PC-9 (cell line): ENCODE measurements around the gene LRRC53. TPM values are rescaled to one million over a fixed set of nuclear protein-coding genes. Genes with fewer than 3 reads are reported as not detected.

Experiments
- BruUV-seq: library from RNA; stranded (reverse); fragments of 400-500 nt; replicated peaks from 2 replicates; lab custom pipeline; 2021; lab: Mats Ljungman, UMichigan
- CTCF ChIA-PET: fragments of 300-600 bp; sonication (Branson Sonifier 250); formaldehyde crosslinking; loops from one replicate; lab custom pipeline; 2022; ENCODE audit warnings: antibody characterized with exemption; lab: Charles Lee
- POLR2A ChIA-PET: fragments of 300-600 bp; sonication (Branson Sonifier 250); formaldehyde crosslinking; loops from one replicate; lab custom pipeline; 2022; ENCODE audit warnings: antibody characterized with exemption; ENCODE audit not compliant: unreplicated experiment; lab: Charles Lee
- DNase-seq, 2 experiments: peaks; one replicate each; pipeline versions ENCODE4 v3.0.0 to v3.0.0-alpha.2; 2015 to 2022; ENCODE audit warnings: mixed read lengths in 1 of 2
- H2AFZ ChIP-seq: fragments of 200-600 bp; sonication (generic); 2 replicates; pipeline ENCODE4 v1.8.1; 2017; ENCODE audit warnings: antibody characterized with exemption
- H3F3A ChIP-seq: fragments of 200-600 bp; sonication (generic); 2 replicates; pipeline ENCODE4 v1.8.1; 2017; ENCODE audit warnings: antibody characterized with exemption, mild to moderate bottlenecking, low read depth; ENCODE audit not compliant: insufficient read depth
- H3K27ac ChIP-seq: fragments of 200-600 bp; sonication (generic); 2 replicates; pipeline ENCODE4 v1.6.1; 2016; ENCODE audit warnings: mixed run types
- H3K27me3 ChIP-seq: fragments of 200-600 bp; sonication (generic); 2 replicates; pipeline ENCODE4 v1.6.1; 2016; ENCODE audit warnings: low read depth, mixed run types; ENCODE audit not compliant: insufficient read depth
- H3K36me3 ChIP-seq: fragments of 200-600 bp; sonication (generic); 2 replicates; pipeline ENCODE4 v1.6.1; 2016; ENCODE audit warnings: low read depth, mixed run types
- H3K4me1 ChIP-seq: fragments of 200-600 bp; sonication (generic); replicated peaks from 2 replicates; pipeline ENCODE4 v1.6.1; 2016; ENCODE audit warnings: mixed run types; ENCODE audit not compliant: insufficient read depth
- H3K4me2 ChIP-seq: fragments of 200-600 bp; sonication (generic); 2 replicates; pipeline ENCODE4 v1.6.1; 2017; ENCODE audit warnings: mixed run types
- H3K4me3 ChIP-seq: fragments of 200-600 bp; sonication (generic); 2 replicates; pipeline ENCODE4 v1.6.1; 2016; ENCODE audit warnings: mixed run types
- H3K79me2 ChIP-seq: fragments of 200-600 bp; sonication (generic); 2 replicates; pipeline ENCODE4 v1.6.1; 2017; ENCODE audit warnings: low read depth, mixed run types
- H3K9me2 ChIP-seq: fragments of 200-600 bp; sonication (generic); 2 replicates; pipeline ENCODE4 v1.8.1; 2017; ENCODE audit warnings: mild to moderate bottlenecking; ENCODE audit not compliant: insufficient read depth
- H3K9me3 ChIP-seq: fragments of 200-600 bp; sonication (generic); 2 replicates; pipeline ENCODE4 v1.8.1; 2016; ENCODE audit warnings: low read depth; ENCODE audit not compliant: insufficient read depth
- H4K20me1 ChIP-seq: fragments of 200-600 bp; sonication (generic); 2 replicates; pipeline ENCODE4 v1.8.1; 2017; ENCODE audit not compliant: insufficient read depth
- EZH2 ChIP-seq: fragments of 200-600 bp; sonication (generic); IDR thresholded peaks from 2 replicates; pipeline ENCODE4 v1.8.0; 2017; ENCODE audit warnings: antibody characterized with exemption, low read depth
- intact Hi-C: fragments of 100-400 bp; cut with micrococcal nuclease; formaldehyde crosslinking; loops from one replicate; pipeline ENCODE4 v1.10.0; 2022; ENCODE audit not compliant: unreplicated experiment
- total RNA-seq: library from RNA; stranded (reverse); gene quantifications from 2 replicates; pipeline ENCODE4 v1.2.3, GENCODE V29; 2021
- TF ChIP-seq, protein P1 (sequence below): fragments of 200-600 bp; sonication (generic); conservative IDR thresholded peaks from 2 replicates; pipeline ENCODE4 v1.6.1; 2017; ENCODE audit warnings: mixed run types, antibody characterized with exemption, mild to moderate bottlenecking, moderate library complexity

Gene LRRC53
- total RNA-seq, 1 experiment from 2014 or later, result not detected

DNA sequence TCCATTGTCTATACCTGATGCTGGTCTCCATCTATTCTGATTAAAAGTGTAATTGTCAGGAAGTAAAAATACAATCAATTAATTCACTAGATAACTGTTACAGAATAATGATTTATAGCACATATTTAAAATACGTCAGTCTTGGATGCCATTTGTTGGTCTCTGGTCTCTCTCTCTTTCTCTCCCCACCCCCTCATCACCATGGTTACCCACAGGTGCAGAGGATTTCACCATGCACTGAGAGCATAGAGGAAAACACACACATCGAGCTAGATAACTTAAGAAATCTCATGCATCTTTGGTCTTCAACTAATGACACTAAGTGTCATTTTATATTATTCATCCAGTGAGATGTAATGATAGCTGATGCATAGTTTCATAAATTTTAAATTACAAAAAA is 33.4 kb downstream of the LRRC53 start:
- CTCF ChIA-PET, result no interaction called here
- Histone ChIP-seq H3K4me1 (no peaks in the 10 kb centered on the region), H3K4me3 (no peak overlapping the region), H3K27me3 (no peaks in the 10 kb centered on the region), H3K9me2 (no peaks in the 10 kb centered on the region), H3K79me2 (no peaks in the 10 kb centered on the region), H3K9me3 (no peaks in the 10 kb centered on the region), H3F3A (no peaks in the 10 kb centered on the region), H2AFZ (no peak overlapping the region), H3K27ac (no peak overlapping the region), H3K36me3 (no peaks in the 10 kb centered on the region), H4K20me1 (no peaks in the 10 kb centered on the region), H3K4me2 (no peak overlapping the region)
- TF ChIP-seq, protein P1, sequence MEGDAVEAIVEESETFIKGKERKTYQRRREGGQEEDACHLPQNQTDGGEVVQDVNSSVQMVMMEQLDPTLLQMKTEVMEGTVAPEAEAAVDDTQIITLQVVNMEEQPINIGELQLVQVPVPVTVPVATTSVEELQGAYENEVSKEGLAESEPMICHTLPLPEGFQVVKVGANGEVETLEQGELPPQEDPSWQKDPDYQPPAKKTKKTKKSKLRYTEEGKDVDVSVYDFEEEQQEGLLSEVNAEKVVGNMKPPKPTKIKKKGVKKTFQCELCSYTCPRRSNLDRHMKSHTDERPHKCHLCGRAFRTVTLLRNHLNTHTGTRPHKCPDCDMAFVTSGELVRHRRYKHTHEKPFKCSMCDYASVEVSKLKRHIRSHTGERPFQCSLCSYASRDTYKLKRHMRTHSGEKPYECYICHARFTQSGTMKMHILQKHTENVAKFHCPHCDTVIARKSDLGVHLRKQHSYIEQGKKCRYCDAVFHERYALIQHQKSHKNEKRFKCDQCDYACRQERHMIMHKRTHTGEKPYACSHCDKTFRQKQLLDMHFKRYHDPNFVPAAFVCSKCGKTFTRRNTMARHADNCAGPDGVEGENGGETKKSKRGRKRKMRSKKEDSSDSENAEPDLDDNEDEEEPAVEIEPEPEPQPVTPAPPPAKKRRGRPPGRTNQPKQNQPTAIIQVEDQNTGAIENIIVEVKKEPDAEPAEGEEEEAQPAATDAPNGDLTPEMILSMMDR, result no peak
- TF ChIP-seq EZH2, result no peak
- BruUV-seq, result no TSS peak
- POLR2A ChIA-PET, result no interaction called here
- no peak for DNase-seq
- intact Hi-C loops, result no loop called here

DNA sequence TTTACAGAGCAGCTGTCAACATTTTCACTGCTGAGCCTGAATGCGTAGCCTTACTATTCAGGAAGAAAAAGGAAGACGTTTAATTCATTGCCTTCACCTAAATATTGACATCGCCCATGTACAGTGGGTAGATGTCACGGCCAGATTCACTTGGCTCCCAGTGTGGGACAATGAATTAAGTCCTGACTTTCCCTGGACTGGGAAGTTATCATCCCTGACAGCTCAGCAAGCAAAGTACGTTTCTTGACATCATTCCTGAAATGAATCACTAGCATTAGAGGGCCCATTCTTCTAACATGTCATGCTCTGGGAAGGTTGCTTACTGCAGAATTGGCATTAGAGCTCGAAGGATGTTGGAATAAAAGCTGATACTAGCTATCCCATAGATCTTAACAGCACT is 37.8 kb downstream of the LRRC53 start:
- no peak overlapping the region for H3K4me2 ChIP-seq
- POLR2A ChIA-PET, result no interaction called here
- no peak for TF ChIP-seq EZH2
- TF ChIP-seq, protein P1, result no peak
- H4K20me1 ChIP-seq, result no peaks in the 10 kb centered on the region
- H3K9me3 ChIP-seq, result no peaks in the 10 kb centered on the region
- CTCF ChIA-PET, result no interaction called here
- H3K27me3 ChIP-seq, result no peaks in the 10 kb centered on the region
- H2AFZ ChIP-seq, result no peak overlapping the region
- no peaks in the 10 kb centered on the region for H3K36me3 ChIP-seq
- H3K79me2 ChIP-seq, result no peaks in the 10 kb centered on the region
- H3K9me2 ChIP-seq, result no peaks in the 10 kb centered on the region
- DNase-seq, result no peak
- no TSS peak for BruUV-seq
- H3K4me3 ChIP-seq, result no peak overlapping the region
- H3K27ac ChIP-seq, result no peak overlapping the region
- no peaks in the 10 kb centered on the region for H3K4me1 ChIP-seq
- no peaks in the 10 kb centered on the region for H3F3A ChIP-seq
- intact Hi-C loops, result no loop called here

DNA sequence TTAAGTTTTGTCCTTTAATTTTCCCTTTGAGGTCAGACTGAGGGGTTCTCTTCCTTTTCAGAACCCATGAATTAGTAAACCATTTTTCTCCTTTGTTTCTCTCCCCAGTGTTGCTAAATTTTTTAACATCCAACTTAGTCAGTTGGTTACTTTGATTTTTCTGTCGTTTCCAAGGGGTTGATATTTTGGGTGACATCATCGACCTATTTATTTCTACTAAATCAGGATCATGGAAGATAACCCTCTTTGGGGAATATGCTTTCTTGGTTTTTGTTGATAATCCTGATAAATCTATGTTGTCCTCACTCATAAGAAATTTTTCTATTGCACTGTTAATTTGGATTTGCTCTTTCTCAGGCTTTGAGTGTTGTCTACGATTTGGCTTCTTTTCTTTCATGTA is 40.9 kb downstream of the LRRC53 start:
- no peak for DNase-seq
- BruUV-seq, result no TSS peak
- H3K27ac ChIP-seq, result no peak overlapping the region
- no peaks in the 10 kb centered on the region for H3K27me3 ChIP-seq
- H3K4me1 ChIP-seq, result no peaks in the 10 kb centered on the region
- H3K4me2 ChIP-seq, result no peak overlapping the region
- no peaks in the 10 kb centered on the region for H3F3A ChIP-seq
- H3K4me3 ChIP-seq, result no peak overlapping the region
- intact Hi-C loops, result no loop called here
- no peaks in the 10 kb centered on the region for H3K9me2 ChIP-seq
- no peak for TF ChIP-seq EZH2
- TF ChIP-seq, protein P1, result no peak
- no peaks in the 10 kb centered on the region for H3K36me3 ChIP-seq
- CTCF ChIA-PET, result no interaction called here
- no peak overlapping the region for H2AFZ ChIP-seq
- H3K79me2 ChIP-seq, result no peaks in the 10 kb centered on the region
- H3K9me3 ChIP-seq, result no peaks in the 10 kb centered on the region
- H4K20me1 ChIP-seq, result no peaks in the 10 kb centered on the region
- POLR2A ChIA-PET, result no interaction called here
